Subcutaneous adipose tissue (tissue), 4 donors: ENCODE results near the gene LBX2. TPM values are rescaled to one million over a fixed set of nuclear protein-coding genes. Genes with fewer than 3 reads are reported as not detected.

Experiments used
- total RNA-seq, 4 donors: library from RNA; depleted of rRNA; stranded (reverse); fragments of >200 nt; gene quantifications; one replicate each; pipeline ENCODE4 v1.1.0, GENCODE V29; 2016
- TF ChIP-seq, protein P1 (sequence below): fragments of 450-650 bp; IDR thresholded peaks from one replicate; pipeline ENCODE4 v1.5.1; 2016; ENCODE audit warnings: low read depth, mild to moderate bottlenecking, control low read depth, antibody characterized with exemption, moderate library complexity

LBX2 gene
- total RNA-seq, 4 donors from 2014 or later = 2.9 to 4.4 (median 4.1) TPM; not detected in 1

DNA sequence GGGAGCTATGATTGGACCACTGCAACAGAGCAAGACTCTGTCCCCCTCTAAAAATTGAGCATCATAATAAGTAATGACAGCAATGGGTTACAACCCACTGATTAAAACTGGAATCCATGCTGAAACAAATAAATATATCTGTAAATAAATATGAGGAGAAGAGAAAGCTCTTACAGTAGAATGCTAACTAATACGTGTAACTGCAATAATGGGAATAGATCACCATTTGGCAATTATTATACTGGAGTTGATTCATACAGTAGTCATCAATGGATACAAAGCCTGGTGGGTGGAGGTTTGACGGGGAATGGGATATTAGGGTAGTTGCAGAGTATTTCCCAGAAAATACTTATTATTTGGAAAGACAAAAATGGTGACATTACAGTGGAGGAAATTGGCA is 50.6 kb downstream of the LBX2 start:
- TF ChIP-seq, protein P1, sequence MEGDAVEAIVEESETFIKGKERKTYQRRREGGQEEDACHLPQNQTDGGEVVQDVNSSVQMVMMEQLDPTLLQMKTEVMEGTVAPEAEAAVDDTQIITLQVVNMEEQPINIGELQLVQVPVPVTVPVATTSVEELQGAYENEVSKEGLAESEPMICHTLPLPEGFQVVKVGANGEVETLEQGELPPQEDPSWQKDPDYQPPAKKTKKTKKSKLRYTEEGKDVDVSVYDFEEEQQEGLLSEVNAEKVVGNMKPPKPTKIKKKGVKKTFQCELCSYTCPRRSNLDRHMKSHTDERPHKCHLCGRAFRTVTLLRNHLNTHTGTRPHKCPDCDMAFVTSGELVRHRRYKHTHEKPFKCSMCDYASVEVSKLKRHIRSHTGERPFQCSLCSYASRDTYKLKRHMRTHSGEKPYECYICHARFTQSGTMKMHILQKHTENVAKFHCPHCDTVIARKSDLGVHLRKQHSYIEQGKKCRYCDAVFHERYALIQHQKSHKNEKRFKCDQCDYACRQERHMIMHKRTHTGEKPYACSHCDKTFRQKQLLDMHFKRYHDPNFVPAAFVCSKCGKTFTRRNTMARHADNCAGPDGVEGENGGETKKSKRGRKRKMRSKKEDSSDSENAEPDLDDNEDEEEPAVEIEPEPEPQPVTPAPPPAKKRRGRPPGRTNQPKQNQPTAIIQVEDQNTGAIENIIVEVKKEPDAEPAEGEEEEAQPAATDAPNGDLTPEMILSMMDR = no peak

Other genes with a start within 250 kb of the LBX2 start
- 1 to 10 TPM; 2.2 to 8.7 (median 5.1) TPM for gene SLC4A5, start 156.2 kb downstream of the LBX2 start, total RNA-seq
- 100 to 1,000 TPM in 2 of 4 donors, 10 to 100 TPM in 2; 78.7 to 131 (median 100) TPM for gene DCTN1, start 119.3 kb downstream of the LBX2 start, total RNA-seq
- 1 to 10 TPM in 1 of 4 donors, under 1 TPM in 1, not detected in 2; 0.88 to 1.4 TPM for gene C2orf81, start 78.0 kb downstream of the LBX2 start, total RNA-seq
- 1 to 10 TPM; 2.1 to 8.1 (median 5.8) TPM for gene WDR54, start 77.9 kb downstream of the LBX2 start, total RNA-seq
- 10 to 100 TPM in 1 of 4 donors, 1 to 10 TPM in 3; 1.8 to 11.2 (median 8.2) TPM for gene RTKN, start 57.7 kb downstream of the LBX2 start, total RNA-seq
- 10 to 100 TPM in 2 of 4 donors, 1 to 10 TPM in 1, under 1 TPM in 1; 0.65 to 29.4 (median 12.4) TPM for gene INO80B, start 44.5 kb downstream of the LBX2 start, total RNA-seq
- gene WBP1, start 41.2 kb downstream of the LBX2 start, total RNA-seq = 10 to 100 TPM; 18.9 to 55.3 (median 47.8) TPM
- gene MOGS, start 34.2 kb downstream of the LBX2 start, total RNA-seq = 10 to 100 TPM; 16.5 to 41.3 (median 29.0) TPM
- gene MRPL53, start 26.9 kb downstream of the LBX2 start, total RNA-seq = 10 to 100 TPM; 31.3 to 41.8 (median 33.5) TPM
- gene CCDC142, start 16.6 kb downstream of the LBX2 start, total RNA-seq = 10 to 100 TPM; 10.4 to 30.0 (median 16.8) TPM
- gene TTC31, start 16.5 kb downstream of the LBX2 start, total RNA-seq = 10 to 100 TPM; 13.0 to 34.9 (median 25.5) TPM
- 10 to 100 TPM in 2 of 4 donors, 1 to 10 TPM in 2; 6.4 to 17.8 (median 10.8) TPM for gene PCGF1, start 8.1 kb upstream of the LBX2 start, total RNA-seq
- gene TLX2, start 14.8 kb upstream of the LBX2 start, total RNA-seq = not detected
- not detected for gene DQX1, start 26.6 kb upstream of the LBX2 start, total RNA-seq
- gene AUP1, start 30.1 kb upstream of the LBX2 start, total RNA-seq = 100 to 1,000 TPM in 3 of 4 donors, 10 to 100 TPM in 1; 96.9 to 109 (median 102) TPM
- gene HTRA2, start 30.3 kb upstream of the LBX2 start, total RNA-seq = 10 to 100 TPM; 15.2 to 43.8 (median 42.9) TPM
- 10 to 100 TPM in 2 of 4 donors, 1 to 10 TPM in 2; 5.2 to 22.4 (median 9.2) TPM for gene LOXL3, start 54.3 kb upstream of the LBX2 start, total RNA-seq
- gene DOK1, start 55.1 kb upstream of the LBX2 start, total RNA-seq = 10 to 100 TPM; 11.1 to 50.2 (median 42.7) TPM
- 1 to 10 TPM in 3 of 4 donors, under 1 TPM in 1; 0.33 to 3.9 (median 2.0) TPM for gene M1AP, start 148.7 kb upstream of the LBX2 start, total RNA-seq
- gene SEMA4F, start 154.6 kb upstream of the LBX2 start, total RNA-seq = 1 to 10 TPM; 3.4 to 8.5 (median 3.6) TPM